Gastroesophageal sphincter (tissue), 4 donors: ENCODE data around the gene MPST. TPM values are rescaled to one million over a fixed set of nuclear protein-coding genes. Genes with fewer than 3 reads are reported as not detected.

ENCODE experiments used
- ATAC-seq: fragments of 150-250 bp; one replicate; pipeline ENCODE4 v1.9.1; 2016; ENCODE audit warnings: mild to moderate bottlenecking, moderate library complexity
- H3K27ac ChIP-seq, 4 donors: fragments of 200-600 bp; sonication (generic) in 3 of 4; 1 replicate in 3 of 4; 2 replicates in 1 of 4; pipeline ENCODE4 v1.5.1; 2016 to 2019
- H3K27me3 ChIP-seq: fragments of 200-600 bp; sonication (generic); one replicate; pipeline ENCODE4 v1.5.1; 2019
- H3K36me3 ChIP-seq, 2 donors: fragments of 200-600 bp; sonication (generic); one replicate each; pipeline ENCODE4 v1.5.1; 2019; ENCODE audit warnings: control low read depth in 1 of 2
- H3K4me1 ChIP-seq, 3 donors: fragments of 200-600 bp; sonication (generic); 1 replicate in 2 of 3; 2 replicates in 1 of 3; pipeline ENCODE4 v1.5.1; 2016 to 2019; ENCODE audit warnings: control low read depth in 2 of 3
- H3K4me3 ChIP-seq, 2 donors: fragments of 200-600 bp; sonication (generic); one replicate each; pipeline ENCODE4 v1.5.1; 2019; ENCODE audit warnings: mild to moderate bottlenecking in 1 of 2, moderate library complexity in 1 of 2
- H3K9me3 ChIP-seq, 3 donors: fragments of 200-600 bp; sonication (generic); one replicate each; pipeline ENCODE4 v1.5.1; 2017 to 2019; ENCODE audit warnings: control low read depth in 2 of 3
- CTCF ChIP-seq, 4 experiments: fragments of 200-600 bp in 2 of 4; fragments of 450-650 bp in 2 of 4; sonication (generic) in 1 of 4; IDR thresholded peaks; one replicate each; pipeline ENCODE4 v1.5.1; 2017 to 2019; ENCODE audit warnings: antibody characterized with exemption in 4 of 4, mild to moderate bottlenecking in 2 of 4, moderate library complexity in 2 of 4
- EP300 ChIP-seq: sonication (generic); formaldehyde crosslinking; IDR thresholded peaks from one replicate; pipeline ENCODE4 v1.6.1; 2017; ENCODE audit warnings: antibody characterized with exemption, mild to moderate bottlenecking
- POLR2A ChIP-seq, 2 donors: fragments of 450-650 bp; IDR thresholded peaks; one replicate each; pipeline ENCODE4 v1.6.1; 2017; ENCODE audit warnings: antibody characterized with exemption in 2 of 2, mild to moderate bottlenecking in 2 of 2, moderate library complexity in 1 of 2
- POLR2AphosphoS5 ChIP-seq: sonication (generic); formaldehyde crosslinking; IDR thresholded peaks from one replicate; pipeline ENCODE4 v1.6.1; 2017; ENCODE audit warnings: antibody characterized with exemption
- WGBS, 2 donors: methylation state at CpG; one replicate each; pipeline ENCODE4 v1.1.5; 2018; ENCODE audit warnings: low coverage in 1 of 2; 5-methylcytosine and 5-hydroxymethylcytosine counted together
- total RNA-seq, 4 donors: library from RNA; depleted of rRNA; stranded (reverse); fragments of >200 nt; gene quantifications; one replicate each; pipeline ENCODE4 v1.1.0, GENCODE V29; 2016

MPST gene
- total RNA-seq, 4 donors from 2014 or later, result 102 to 144 (median 113) TPM

- no peak for TF ChIP-seq EP300
- TF ChIP-seq CTCF (IDR thresholded peaks at IDR 0.05), result no peak
- TF ChIP-seq POLR2A (IDR thresholded peaks at IDR 0.05), result no peak
- no peak for TF ChIP-seq POLR2AphosphoS5
- no peak for ATAC-seq
- Histone ChIP-seq H3K27ac (no peak overlapping the region), H3K4me1 (no peaks in the 10 kb centered on the region), H3K4me3 (no peak overlapping the region), H3K9me3 (no peaks in the 10 kb centered on the region), H3K36me3 (peaks cover 0 to 26% of the 10 kb centered on the region in 2 donors), H3K27me3 (peaks cover 48% of the 10 kb centered on the region)
- 84 to 100% methylated on average over 4 to 15 of the region's 23 CpGs for WGBS, 2 donors
These were observed 14.3 kb downstream of the MPST start for GRCh38 chr22:37033605-37034430.

GRCh38 chr22:37036655-37037377, 17.3 kb downstream of the MPST start:
- no peak overlapping the region for H3K27ac ChIP-seq
- TF ChIP-seq EP300 (no peak), CTCF (IDR thresholded peaks at IDR 0.05) (no peak), POLR2AphosphoS5 (no peak), POLR2A (IDR thresholded peaks at IDR 0.05) (no peak)
- H3K9me3 ChIP-seq, result no peaks in the 10 kb centered on the region
- no peaks in the 10 kb centered on the region for H3K4me1 ChIP-seq
- H3K4me3 ChIP-seq, result no peak overlapping the region
- ATAC-seq, result no peak
- no peaks in the 10 kb centered on the region for H3K36me3 ChIP-seq
- H3K27me3 ChIP-seq, result peaks cover 53% of the 10 kb centered on the region
- WGBS, 2 donors, result 75 to 83% methylated on average over 2 to 7 of the region's 11 CpGs

- no peak for ATAC-seq
- Histone ChIP-seq H3K27ac (no peak overlapping the region), H3K4me3 (no peak overlapping the region), H3K36me3 (no peaks in the 10 kb centered on the region), H3K9me3 (no peaks in the 10 kb centered on the region), H3K4me1 (no peaks in the 10 kb centered on the region), H3K27me3 (peaks cover 60% of the 10 kb centered on the region)
- WGBS, 2 donors, result 37 to 50% methylated on average over 8 to 13 of the region's 14 CpGs
- TF ChIP-seq POLR2AphosphoS5 (no peak), CTCF (IDR thresholded peaks at IDR 0.05) (no peak), POLR2A (IDR thresholded peaks at IDR 0.05) (no peak), EP300 (no peak)
These were observed 18.1 kb downstream of the MPST start for GRCh38 chr22:37037669-37038068.

- no peaks in the 10 kb centered on the region for H3K36me3 ChIP-seq
- ATAC-seq, result no peak
- H3K4me1 ChIP-seq, result no peaks in the 10 kb centered on the region
- no peak for TF ChIP-seq POLR2AphosphoS5
- TF ChIP-seq EP300, result no peak
- H3K4me3 ChIP-seq, result no peak overlapping the region
- peaks cover 68% of the 10 kb centered on the region for H3K27me3 ChIP-seq
- H3K27ac ChIP-seq, result no peak overlapping the region
- H3K9me3 ChIP-seq, result no peaks in the 10 kb centered on the region
- WGBS, 2 donors, result 76 to 89% methylated on average over 2 of the region's 2 CpGs
These were observed 19.9 kb downstream of the MPST start for GRCh38 chr22:37039466-37039865.

GRCh38 chr22:37043209-37043827, 23.8 kb downstream of the MPST start:
- Histone ChIP-seq H3K36me3 (no peaks in the 10 kb centered on the region), H3K9me3 (no peaks in the 10 kb centered on the region), H3K27me3 (peaks cover 30% of the 10 kb centered on the region), H3K4me3 (no peak overlapping the region), H3K27ac (no peak overlapping the region), H3K4me1 (no peaks in the 10 kb centered on the region)
- no peak for ATAC-seq
- 54 to 60% methylated on average over 2 to 3 of the region's 7 CpGs for WGBS, 2 donors
- TF ChIP-seq POLR2AphosphoS5 (no peak), POLR2A (IDR thresholded peaks at IDR 0.05) (no peak), CTCF (IDR thresholded peaks at IDR 0.05) (no peak), EP300 (no peak)
